K562 (cell line): ENCODE data around the gene SOX6. TPM values are rescaled to one million over a fixed set of nuclear protein-coding genes. Genes with fewer than 3 reads are reported as not detected.
A peak's percentile ranks its signal among the peaks of the same experiment; 100 is the strongest.

ENCODE experiments used
- JUND ChIP-seq, 2 experiments: IDR thresholded peaks; 2 replicates in 1 of 2; 3 replicates in 1 of 2; pipeline ENCODE4 v1.6.1; 2011; ENCODE audit warnings: borderline replicate concordance in 2 of 2, low read depth in 2 of 2, low read length in 2 of 2, improper control_type of control experiment in 1 of 2, missing biosample characterization in 1 of 2, missing genetic modification characterization in 1 of 2, missing genetic modification reagents in 1 of 2
- MEF2A ChIP-seq: IDR thresholded peaks from 2 replicates; pipeline ENCODE4 v1.6.1; 2011; ENCODE audit warnings: low read depth, mild to moderate bottlenecking, low read length, moderate library complexity; ENCODE audit not compliant: control insufficient read depth
- OTX1 ChIP-seq: fragments of 450-650 bp; formaldehyde crosslinking; IDR thresholded peaks from 2 replicates; pipeline ENCODE4 v1.4.0; 2022; ENCODE audit warnings: mild to moderate bottlenecking
- PCBP2 ChIP-seq: fragments of 200-400 bp; formaldehyde crosslinking; IDR thresholded peaks from 2 replicates; pipeline ENCODE4 v1.6.1; 2018; ENCODE audit warnings: low read length, low read depth, mild to moderate bottlenecking, moderate library complexity; ENCODE audit not compliant: poor library complexity, severe bottlenecking
- PHF8 ChIP-seq: fragments of 200-600 bp; sonication (generic); IDR thresholded peaks from 2 replicates; pipeline ENCODE4 v1.6.1; 2012; ENCODE audit warnings: mixed run types, mild to moderate bottlenecking, inconsistent platforms, low read length, moderate library complexity, borderline replicate concordance
- SRSF1 ChIP-seq: fragments of 200-400 bp; formaldehyde crosslinking; IDR thresholded peaks from 2 replicates; pipeline ENCODE4 v1.6.1; 2017; ENCODE audit warnings: mild to moderate bottlenecking, low read depth, low read length, moderate library complexity
- ZBTB7A ChIP-seq: IDR thresholded peaks from 2 replicates; pipeline ENCODE4 v1.6.1; 2011; ENCODE audit warnings: low read depth, mild to moderate bottlenecking, low read length, moderate library complexity, borderline replicate concordance; ENCODE audit not compliant: control insufficient read depth
- ZNF175 ChIP-seq: fragments of 200-800 bp; sonication (Bioruptor generic); IDR thresholded peaks from 2 replicates; pipeline ENCODE4 v1.6.1; 2016; ENCODE audit warnings: low read depth, mild to moderate bottlenecking, missing genetic modification characterization, missing compliant biosample characterization
- polyA plus RNA-seq, 8 experiments: library from polyadenylated mRNA; depleted of rRNA in 4 of 8; stranded (reverse) in 5 of 8; unstranded in 3 of 8; fragments of >200 nt; fragmentation: Nextera tagmentation in 2 of 8; fragmentation: Illumina TruSeq in 1 of 8; extraction: Ambion mirVana in 2 of 8; extraction: Trizol in 1 of 8; gene quantifications; 2 replicates each; pipeline versions ENCODE4 v1.2.1 to v1.2.3, GENCODE V29; 2011 to 2014; ENCODE audit warnings: inconsistent platforms in 1 of 8, missing spikeins in 1 of 8
- total RNA-seq, 7 experiments: library from RNA; depleted of rRNA in 6 of 7; stranded (reverse); fragments of >200 nt in 6 of 7; fragmentation: Illumina TruSeq in 2 of 7; extraction: Trizol in 2 of 7; gene quantifications; 2 replicates each; pipeline versions ENCODE4 v1.2.1 to v1.2.3, GENCODE V29; 2011 to 2021; ENCODE audit warnings: low replicate concordance in 1 of 7
- TF ChIP-seq, protein P1 (sequence below): fragments of 250-450 bp; sonication (Bioruptor Pico); IDR thresholded peaks from 2 replicates; pipeline ENCODE4 v1.8.0; 2021; ENCODE audit warnings: borderline replicate concordance, mild to moderate bottlenecking, moderate library complexity; ENCODE audit not compliant: poor library complexity, severe bottlenecking
- TF ChIP-seq, protein P2 (sequence below): IDR thresholded peaks from 2 replicates; pipeline ENCODE4 v1.6.1; 2014; ENCODE audit warnings: antibody characterized with exemption
- TF ChIP-seq, protein P3 (sequence below): sonication (generic); formaldehyde crosslinking; IDR thresholded peaks from 2 replicates; pipeline ENCODE4 v1.8.0; 2022; ENCODE audit warnings: mild to moderate bottlenecking, missing genetic modification reagents
- TF ChIP-seq, protein P4 (sequence below): fragments of 450-650 bp; IDR thresholded peaks from 2 replicates; pipeline ENCODE4 v1.6.1; 2014; ENCODE audit warnings: low read depth, mild to moderate bottlenecking, moderate library complexity, borderline replicate concordance
- TF ChIP-seq, protein P5 (sequence below): sonication (generic); formaldehyde crosslinking; IDR thresholded peaks from 2 replicates; pipeline ENCODE4 v1.8.1; 2023; ENCODE audit warnings: missing genetic modification reagents, mild to moderate bottlenecking, borderline replicate concordance

SOX6 gene
- total and polyA plus RNA-seq, 9 of the 15 experiments (the other 6 are each of a cell fraction or from before 2014, with no cell fraction given) = 0.89 to 8.7 (median 5.7) TPM

DNA sequence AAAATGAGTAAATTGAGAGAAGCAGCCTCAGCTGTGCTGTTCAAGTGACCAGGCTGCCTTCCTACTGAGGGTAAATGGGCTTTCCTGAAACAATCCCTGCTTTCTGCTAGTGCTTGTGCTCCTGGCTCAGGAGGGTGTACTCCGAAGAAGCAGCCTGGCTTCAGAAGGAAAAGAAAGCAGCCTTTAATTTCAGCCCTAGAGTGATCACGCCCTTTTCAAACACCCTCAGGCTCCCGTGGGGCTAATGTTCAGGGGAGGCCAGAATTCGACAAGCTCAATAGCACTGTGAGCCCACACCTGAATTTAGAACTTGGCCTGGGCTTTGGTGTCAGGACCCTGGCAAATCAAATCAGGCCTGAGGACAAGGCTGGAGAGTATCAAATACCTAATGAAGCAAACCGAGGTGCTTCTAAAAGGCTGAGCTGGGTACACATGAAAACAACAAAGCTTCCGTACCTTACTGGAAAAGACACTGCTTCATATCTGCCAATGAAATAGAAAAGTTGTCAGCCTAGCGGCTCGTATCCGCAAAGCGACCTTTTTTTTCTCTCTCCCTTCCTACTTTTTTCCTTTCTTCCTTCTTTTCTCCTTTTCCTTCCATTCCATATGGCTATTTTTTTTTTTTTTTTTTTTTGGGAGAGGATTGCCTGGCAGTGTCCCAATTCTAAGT is 387.8 kb downstream of the SOX6 start (continued):
- TF ChIP-seq, protein P1, sequence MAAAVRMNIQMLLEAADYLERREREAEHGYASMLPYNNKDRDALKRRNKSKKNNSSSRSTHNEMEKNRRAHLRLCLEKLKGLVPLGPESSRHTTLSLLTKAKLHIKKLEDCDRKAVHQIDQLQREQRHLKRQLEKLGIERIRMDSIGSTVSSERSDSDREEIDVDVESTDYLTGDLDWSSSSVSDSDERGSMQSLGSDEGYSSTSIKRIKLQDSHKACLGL = no peak
- peak; percentile 17 for TF ChIP-seq ZNF175 (CRISPR knock-in tag)
- TF ChIP-seq, protein P2, sequence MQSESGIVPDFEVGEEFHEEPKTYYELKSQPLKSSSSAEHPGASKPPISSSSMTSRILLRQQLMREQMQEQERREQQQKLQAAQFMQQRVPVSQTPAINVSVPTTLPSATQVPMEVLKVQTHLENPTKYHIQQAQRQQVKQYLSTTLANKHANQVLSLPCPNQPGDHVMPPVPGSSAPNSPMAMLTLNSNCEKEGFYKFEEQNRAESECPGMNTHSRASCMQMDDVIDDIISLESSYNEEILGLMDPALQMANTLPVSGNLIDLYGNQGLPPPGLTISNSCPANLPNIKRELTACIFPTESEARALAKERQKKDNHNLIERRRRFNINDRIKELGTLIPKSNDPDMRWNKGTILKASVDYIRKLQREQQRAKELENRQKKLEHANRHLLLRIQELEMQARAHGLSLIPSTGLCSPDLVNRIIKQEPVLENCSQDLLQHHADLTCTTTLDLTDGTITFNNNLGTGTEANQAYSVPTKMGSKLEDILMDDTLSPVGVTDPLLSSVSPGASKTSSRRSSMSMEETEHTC = no peak
- TF ChIP-seq SRSF1 = no peak
- TF ChIP-seq, protein P3, sequence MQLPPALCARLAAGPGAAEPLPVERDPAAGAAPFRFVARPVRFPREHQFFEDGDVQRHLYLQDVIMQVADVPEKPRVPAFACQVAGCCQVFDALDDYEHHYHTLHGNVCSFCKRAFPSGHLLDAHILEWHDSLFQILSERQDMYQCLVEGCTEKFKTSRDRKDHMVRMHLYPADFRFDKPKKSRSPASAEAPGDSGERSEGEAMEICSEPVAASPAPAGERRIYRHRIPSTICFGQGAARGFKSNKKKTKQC = no peak
- TF ChIP-seq PCBP2 = no peak
- TF ChIP-seq, protein P4, sequence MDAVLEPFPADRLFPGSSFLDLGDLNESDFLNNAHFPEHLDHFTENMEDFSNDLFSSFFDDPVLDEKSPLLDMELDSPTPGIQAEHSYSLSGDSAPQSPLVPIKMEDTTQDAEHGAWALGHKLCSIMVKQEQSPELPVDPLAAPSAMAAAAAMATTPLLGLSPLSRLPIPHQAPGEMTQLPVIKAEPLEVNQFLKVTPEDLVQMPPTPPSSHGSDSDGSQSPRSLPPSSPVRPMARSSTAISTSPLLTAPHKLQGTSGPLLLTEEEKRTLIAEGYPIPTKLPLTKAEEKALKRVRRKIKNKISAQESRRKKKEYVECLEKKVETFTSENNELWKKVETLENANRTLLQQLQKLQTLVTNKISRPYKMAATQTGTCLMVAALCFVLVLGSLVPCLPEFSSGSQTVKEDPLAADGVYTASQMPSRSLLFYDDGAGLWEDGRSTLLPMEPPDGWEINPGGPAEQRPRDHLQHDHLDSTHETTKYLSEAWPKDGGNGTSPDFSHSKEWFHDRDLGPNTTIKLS = no peak
- TF ChIP-seq OTX1 (CRISPR knock-in tag) = no peak
- no peak for TF ChIP-seq JUND (IDR thresholded peaks at IDR 0.05; ENCODE audit: borderline replicate concordance, low read depth, low read length)
- TF ChIP-seq JUND (tag; IDR thresholded peaks at IDR 0.05; ENCODE audit: borderline replicate concordance, low read depth, low read length) = 0 out of 3 replicates have a peak, but pooled peaks have one; percentile 11
- TF ChIP-seq, protein P5, sequence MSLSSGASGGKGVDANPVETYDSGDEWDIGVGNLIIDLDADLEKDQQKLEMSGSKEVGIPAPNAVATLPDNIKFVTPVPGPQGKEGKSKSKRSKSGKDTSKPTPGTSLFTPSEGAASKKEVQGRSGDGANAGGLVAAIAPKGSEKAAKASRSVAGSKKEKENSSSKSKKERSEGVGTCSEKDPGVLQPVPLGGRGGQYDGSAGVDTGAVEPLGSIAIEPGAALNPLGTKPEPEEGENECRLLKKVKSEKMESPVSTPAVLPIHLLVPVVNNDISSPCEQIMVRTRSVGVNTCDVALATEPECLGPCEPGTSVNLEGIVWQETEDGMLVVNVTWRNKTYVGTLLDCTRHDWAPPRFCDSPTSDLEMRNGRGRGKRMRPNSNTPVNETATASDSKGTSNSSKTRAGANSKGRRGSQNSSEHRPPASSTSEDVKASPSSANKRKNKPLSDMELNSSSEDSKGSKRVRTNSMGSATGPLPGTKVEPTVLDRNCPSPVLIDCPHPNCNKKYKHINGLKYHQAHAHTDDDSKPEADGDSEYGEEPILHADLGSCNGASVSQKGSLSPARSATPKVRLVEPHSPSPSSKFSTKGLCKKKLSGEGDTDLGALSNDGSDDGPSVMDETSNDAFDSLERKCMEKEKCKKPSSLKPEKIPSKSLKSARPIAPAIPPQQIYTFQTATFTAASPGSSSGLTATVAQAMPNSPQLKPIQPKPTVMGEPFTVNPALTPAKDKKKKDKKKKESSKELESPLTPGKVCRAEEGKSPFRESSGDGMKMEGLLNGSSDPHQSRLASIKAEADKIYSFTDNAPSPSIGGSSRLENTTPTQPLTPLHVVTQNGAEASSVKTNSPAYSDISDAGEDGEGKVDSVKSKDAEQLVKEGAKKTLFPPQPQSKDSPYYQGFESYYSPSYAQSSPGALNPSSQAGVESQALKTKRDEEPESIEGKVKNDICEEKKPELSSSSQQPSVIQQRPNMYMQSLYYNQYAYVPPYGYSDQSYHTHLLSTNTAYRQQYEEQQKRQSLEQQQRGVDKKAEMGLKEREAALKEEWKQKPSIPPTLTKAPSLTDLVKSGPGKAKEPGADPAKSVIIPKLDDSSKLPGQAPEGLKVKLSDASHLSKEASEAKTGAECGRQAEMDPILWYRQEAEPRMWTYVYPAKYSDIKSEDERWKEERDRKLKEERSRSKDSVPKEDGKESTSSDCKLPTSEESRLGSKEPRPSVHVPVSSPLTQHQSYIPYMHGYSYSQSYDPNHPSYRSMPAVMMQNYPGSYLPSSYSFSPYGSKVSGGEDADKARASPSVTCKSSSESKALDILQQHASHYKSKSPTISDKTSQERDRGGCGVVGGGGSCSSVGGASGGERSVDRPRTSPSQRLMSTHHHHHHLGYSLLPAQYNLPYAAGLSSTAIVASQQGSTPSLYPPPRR (CRISPR knock-in tag) = no peak
- TF ChIP-seq MEF2A = no peak
- no peak for TF ChIP-seq ZBTB7A
- 0 out of 2 replicates have a peak, but pooled peaks have one; percentile 1 for TF ChIP-seq PHF8
